ENCODE measurements around the gene MYBPC1.
"Not testable (repeated sequence)": the region's sequence is repeated elsewhere in the genome, so short reads cannot be mapped to it uniquely, and the experiment has no call there.

The MYBPC1 gene

DNA sequence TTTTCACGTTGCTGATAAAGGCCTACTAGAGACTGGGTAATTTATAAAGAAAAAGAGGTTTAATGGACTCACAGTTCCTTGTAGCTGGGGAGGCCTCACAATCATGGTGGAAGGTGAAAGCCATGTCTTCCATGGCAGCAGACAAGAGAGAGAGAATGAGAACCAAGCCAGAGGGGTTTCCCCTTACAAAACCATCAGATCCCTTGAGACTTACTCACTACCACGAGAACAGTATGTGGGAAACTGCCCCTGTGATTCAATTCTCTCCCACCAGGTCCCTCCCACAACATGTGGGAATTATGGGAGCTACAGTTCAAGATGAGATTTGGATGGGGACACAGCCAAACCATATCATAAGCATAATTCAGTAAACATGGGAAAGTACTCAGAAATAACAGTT is 65.9 kb downstream of the MYBPC1 start:
- not testable (repeated sequence) for DNase-seq (ENCODE audit: low read depth)

- no peak for DNase-seq (ENCODE audit: low read depth)
These were observed 68.5 kb downstream of the MYBPC1 start for GRCh38 chr12:101663298-101663697.

- DNase-seq (ENCODE audit: low read depth) = no peak
These were observed 70.2 kb downstream of the MYBPC1 start for GRCh38 chr12:101664992-101665391.

DNA sequence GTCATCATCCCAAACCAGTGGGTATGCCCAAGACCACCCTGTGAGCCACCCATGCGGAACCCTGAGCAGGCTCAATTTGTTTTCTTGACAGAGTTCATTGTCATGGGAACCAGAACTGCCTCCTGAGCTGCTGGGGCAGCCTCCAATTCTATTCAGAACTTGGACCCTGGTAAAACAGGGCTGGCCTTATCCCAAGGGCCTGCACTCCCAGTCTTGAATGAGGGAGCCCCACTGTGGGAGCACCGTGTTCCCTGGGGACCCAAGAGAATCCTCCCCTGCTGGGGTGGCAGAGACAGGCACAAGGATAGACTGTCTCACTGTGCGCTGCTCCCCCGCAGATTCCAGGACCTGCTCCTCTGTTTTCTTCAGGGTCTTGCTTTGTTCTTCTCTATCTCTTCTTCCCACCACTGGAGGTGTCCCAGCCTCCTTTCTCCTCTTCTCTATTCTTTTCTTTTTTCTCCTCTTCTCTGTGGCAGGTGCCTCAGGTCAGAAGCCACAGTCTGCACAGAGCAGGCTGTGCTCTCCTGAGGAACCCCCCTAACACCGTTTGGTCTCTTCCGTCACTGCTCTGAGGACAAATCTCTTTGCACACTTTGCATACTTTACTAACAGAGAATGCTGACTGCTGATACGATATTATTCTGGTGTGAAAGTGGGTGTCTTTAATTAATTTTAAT is 71.4 kb downstream of the MYBPC1 start:
- no peak for DNase-seq (ENCODE audit: low read depth)

DNA sequence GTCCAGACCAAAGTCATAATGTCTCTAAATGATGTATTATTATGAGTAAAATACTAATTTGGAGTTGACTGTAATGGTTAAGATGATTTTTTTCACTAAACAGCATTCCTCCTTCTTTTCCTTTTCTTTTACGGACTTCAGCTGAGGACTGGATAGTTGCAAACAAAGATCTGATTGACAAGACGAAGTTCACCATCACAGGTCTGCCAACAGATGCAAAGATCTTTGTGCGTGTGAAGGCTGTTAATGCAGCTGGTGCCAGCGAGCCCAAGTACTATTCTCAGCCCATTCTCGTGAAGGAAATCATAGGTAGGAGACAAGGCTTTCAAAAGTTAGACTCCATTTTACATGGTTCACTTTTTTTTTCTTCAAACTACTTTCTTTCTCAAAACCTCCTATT is 72.8 kb downstream of the MYBPC1 start:
- DNase-seq (ENCODE audit: low read depth) = no peak

- peak; percentile 11 for DNase-seq (ENCODE audit: low read depth)
These were observed 75.4 kb downstream of the MYBPC1 start for GRCh38 chr12:101670007-101670671.

DNA sequence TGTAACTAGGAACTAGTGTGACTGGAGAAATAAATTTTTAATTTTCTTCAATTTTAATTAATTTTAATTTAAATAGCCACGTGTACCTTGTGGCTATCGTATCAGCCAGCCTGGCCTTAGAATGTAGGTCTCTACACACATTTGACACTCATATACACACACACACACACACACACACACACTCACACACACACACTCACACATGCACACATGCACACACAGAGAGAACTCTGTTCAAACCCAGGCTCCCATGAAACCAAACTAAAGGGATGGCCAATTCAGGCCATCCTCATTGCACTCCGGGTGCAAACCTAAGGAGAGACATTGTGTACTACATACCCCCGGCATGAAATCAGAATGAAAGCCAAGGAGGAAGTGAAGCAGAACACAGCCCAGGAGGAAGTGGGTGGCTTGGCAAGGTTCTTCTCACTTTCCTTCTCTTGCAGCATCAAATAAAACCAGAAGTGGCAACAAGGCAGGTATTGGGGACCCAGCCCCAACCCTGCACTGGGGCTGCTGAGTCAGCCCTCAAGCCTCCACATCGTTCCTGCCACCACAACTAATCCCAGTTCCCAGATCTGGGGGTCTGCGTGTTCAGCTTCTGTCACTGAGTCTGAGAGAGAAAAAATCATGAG is 76.5 kb downstream of the MYBPC1 start:
- no peak for DNase-seq (ENCODE audit: low read depth)

DNA sequence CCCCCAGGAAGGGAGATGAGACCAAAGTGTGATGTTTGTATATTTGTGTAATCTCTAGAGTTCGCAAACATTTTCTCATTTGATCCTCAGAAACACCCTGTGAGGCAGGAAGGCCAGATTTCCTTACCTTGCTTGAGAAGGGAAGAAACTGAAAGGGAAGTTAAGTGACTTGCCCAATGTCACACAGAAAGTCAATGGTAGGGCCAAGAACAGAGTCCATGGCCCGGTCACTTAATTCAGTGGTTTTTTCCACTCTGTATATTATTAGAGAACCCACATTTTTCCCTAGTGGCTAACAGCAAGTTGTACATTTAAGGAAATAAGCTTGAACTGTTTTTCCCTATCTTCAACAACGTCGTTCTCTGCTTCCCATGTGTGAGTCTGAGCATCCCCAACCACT is 77.1 kb downstream of the MYBPC1 start:
- no peak for DNase-seq (ENCODE audit: low read depth)

- no peak for DNase-seq (ENCODE audit: low read depth)
These were observed 80.8 kb downstream of the MYBPC1 start for GRCh38 chr12:101675555-101675954.

GRCh38 chr12:101676497-101676896 is 81.7 kb downstream of the MYBPC1 start:
- DNase-seq (ENCODE audit: low read depth) = not testable (repeated sequence)

DNA sequence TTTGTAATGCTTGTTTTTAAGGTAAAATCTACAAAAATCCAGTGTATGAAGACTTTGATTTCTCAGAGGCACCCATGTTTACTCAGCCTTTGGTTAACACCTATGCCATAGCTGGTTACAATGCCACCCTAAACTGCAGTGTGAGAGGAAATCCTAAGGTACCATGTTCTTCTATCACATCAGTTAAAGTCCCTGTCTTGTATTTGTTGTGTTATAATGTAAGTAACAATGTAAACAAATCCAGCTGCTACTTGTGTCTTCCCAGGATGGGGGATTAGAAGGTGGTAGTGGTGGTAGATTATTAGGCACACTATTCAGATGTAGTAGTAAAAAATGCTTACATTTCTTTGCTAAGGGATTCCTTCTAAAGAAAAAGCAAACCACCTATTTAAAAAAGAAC is 83.3 kb downstream of the MYBPC1 start:
- no peak for DNase-seq (ENCODE audit: low read depth)

GRCh38 chr12:101680240-101680639 is 85.5 kb downstream of the MYBPC1 start:
- DNase-seq (ENCODE audit: low read depth) = no peak

DNA sequence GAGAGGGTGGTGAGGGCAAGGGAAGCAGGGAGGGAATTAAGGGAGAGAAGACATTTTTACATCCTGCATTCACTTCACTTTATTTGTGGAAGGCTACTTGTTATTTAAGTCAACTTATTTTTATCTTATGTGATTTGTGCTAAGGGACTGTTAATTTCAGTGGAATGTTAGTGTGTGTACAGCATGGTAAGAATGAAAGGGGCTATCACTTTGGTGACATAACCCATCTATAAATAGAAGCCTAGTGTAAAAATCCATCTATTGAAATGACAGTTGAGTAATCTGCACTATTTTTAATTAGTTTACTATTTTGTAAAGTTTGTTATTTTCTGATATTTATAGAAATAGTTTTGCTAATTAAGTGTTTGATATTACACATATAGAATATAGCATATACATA is 85.9 kb downstream of the MYBPC1 start:
- no peak for DNase-seq (ENCODE audit: low read depth)

GRCh38 chr12:101681627-101682026 is 86.9 kb downstream of the MYBPC1 start:
- not testable (repeated sequence) for DNase-seq (ENCODE audit: low read depth)

DNA sequence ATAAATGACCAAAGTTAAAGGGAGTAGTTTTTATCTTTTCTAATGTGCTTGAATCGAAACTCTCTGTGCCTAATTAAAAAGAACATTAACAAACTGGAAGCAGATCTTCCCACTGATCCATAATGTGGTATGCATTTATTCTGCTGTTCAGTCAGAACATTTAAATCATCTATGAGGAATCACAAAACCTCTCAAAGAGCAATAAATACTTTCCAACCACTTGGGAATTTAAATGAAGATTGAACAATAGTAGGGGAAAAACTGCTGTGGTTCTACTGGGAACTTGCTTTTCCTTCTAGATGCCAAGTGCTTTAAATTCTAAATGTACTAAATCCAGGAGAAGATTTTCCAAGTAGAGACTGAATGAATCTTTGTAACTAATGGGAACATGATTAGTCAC is 90.3 kb downstream of the MYBPC1 start:
- no peak for DNase-seq (ENCODE audit: low read depth)

DNA sequence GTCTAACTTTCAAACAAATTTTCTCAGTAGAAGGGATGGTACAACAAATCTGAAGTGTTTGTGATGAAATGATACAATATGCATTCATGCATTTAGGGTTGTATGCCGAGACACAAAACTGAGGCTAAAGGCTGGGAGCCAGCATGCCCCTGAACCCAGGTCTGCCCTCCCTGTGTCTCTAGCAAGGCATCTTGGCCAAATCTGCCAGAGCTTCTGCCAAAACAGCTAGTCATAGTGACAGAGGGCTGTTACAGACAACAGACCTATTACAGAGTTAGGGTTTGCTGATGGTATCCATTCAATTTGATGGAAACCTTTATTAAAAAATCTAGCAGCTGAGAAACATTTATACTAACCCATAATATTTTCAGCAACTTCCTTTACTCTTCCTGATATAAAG is 91.4 kb downstream of the MYBPC1 start:
- no peak for DNase-seq (ENCODE audit: low read depth)

- no peak for DNase-seq (ENCODE audit: low read depth)
These were observed 95.8 kb downstream of the MYBPC1 start for GRCh38 chr12:101690544-101691098.

- no peak for DNase-seq (ENCODE audit: low read depth)
These were observed 96.8 kb downstream of the MYBPC1 start for GRCh38 chr12:101691503-101692096.

DNA sequence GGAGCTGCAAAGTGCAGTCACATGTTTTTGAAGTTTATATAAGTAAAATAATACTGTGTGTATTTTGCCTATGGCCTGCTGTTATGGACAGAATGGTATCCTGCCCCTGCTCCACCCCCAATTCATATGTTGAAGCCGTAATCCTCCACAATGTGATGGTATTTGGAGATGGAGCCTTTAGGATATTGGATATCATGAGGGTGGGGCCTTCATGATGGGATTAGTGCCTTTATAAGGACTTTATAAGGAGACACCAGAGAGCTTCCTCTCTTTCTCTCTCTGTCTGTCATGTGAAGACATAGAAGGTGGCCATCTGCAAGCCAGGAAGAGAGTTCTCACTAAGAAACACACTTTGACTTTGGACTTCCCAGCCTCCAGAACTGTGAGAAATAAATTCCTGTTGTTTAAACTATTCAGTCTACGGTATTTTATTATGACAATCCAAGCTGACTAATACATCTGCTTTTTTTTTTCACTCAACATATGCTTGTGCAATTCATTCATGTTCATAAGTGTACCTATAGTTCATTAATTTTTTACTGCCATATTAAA is 99.6 kb downstream of the MYBPC1 start:
- DNase-seq (ENCODE audit: low read depth) = no peak

DNA sequence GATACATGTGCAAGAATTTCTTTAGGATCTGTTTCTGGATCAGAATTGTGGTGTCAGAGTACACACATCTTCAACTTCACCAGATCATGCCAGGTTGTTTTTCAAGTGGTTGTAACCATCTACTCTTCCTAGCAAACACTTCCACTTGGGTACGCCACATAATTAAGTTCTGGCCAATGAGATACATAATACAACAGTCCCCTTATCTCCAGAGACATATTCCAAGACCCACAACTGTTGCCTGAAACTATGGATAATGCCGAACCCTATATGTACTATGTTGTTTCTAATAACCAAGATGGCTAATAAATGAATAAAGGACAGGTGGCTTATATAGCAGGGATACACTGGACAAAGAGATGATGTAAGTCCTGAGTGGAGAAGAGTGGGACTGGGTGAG is 100.2 kb downstream of the MYBPC1 start:
- no peak for DNase-seq (ENCODE audit: low read depth)

GRCh38 chr12:101695706-101696105 is 100.9 kb downstream of the MYBPC1 start:
- DNase-seq (ENCODE audit: low read depth) = no peak
